ENCODE results near the gene MFN1. TPM values are rescaled to one million over a fixed set of nuclear protein-coding genes. Genes with fewer than 3 reads are reported as not detected.

The MFN1 gene
- total RNA-seq, 2 experiments from 2014 or later: 30.6 to 31.2 TPM

GRCh38 chr3:179322286-179323196 lies 25.0 kb upstream of the MFN1 start, which contains the start of gene ZNF639:
ZNF639 (plus strand) TSS chr3:179323031; CDS start chr3:179328294, 5,263 bp downstream.
- ChIA-PET POLR2A (interaction anchor here (1.0 to 3.9 kb wide), 14 partner anchors 25 to 307 kb away, joined by 4 to 42 read pairs (median 9); partner anchors contain the start of genes ACTL6A, GNB4, MFN1 and MRPL47), CTCF (interaction anchor here (0.7 to 5.2 kb wide), 13 partner anchors 23 to 307 kb away, joined by 3 to 39 read pairs (median 5); partner anchors contain the start of genes ACTL6A, MFN1, PIK3CA and ZMAT3)
- Mint-ChIP-seq H3K36me3 (ENCODE audit: low read depth) (peaks cover 10% of the 10 kb centered on the region), H3K4me1 (peaks cover 25% of the 10 kb centered on the region), H3K9me3 (no peaks in the 10 kb centered on the region), H3K27ac (peak within 1 kb of the TSS; percentile 84), H3K27me3 (peaks cover 10% of the 10 kb centered on the region), H3K4me3 (peak within 1 kb of the TSS; percentile 84)
- DNase-seq: peak; percentile 81

- Mint-ChIP-seq H3K36me3 (ENCODE audit: low read depth) (peaks cover 10% of the 10 kb centered on the region), H3K27ac (peak overlapping the region; percentile 84), H3K4me3 (peak overlapping the region; percentile 84), H3K4me1 (peaks cover 25% of the 10 kb centered on the region), H3K9me3 (no peaks in the 10 kb centered on the region), H3K27me3 (peaks cover 5% of the 10 kb centered on the region)
- DNase-seq: peak; percentile 62
- ChIA-PET POLR2A (interaction anchor here (1.0 to 3.9 kb wide), 15 partner anchors 8 to 1589 kb away, joined by 3 to 42 read pairs (median 6); partner anchors contain the start of genes ACTL6A, FXR1, GNB4 and MFN1), CTCF (interaction anchor here (0.6 to 1.4 kb wide), 11 partner anchors 9 to 255 kb away, joined by 3 to 8 read pairs (median 3); partner anchors contain the start of genes ACTL6A, MFN1, PIK3CA and ZMAT3)
Measured at GRCh38 chr3:179323197-179324110, 24.1 kb upstream of the MFN1 start.

DNA sequence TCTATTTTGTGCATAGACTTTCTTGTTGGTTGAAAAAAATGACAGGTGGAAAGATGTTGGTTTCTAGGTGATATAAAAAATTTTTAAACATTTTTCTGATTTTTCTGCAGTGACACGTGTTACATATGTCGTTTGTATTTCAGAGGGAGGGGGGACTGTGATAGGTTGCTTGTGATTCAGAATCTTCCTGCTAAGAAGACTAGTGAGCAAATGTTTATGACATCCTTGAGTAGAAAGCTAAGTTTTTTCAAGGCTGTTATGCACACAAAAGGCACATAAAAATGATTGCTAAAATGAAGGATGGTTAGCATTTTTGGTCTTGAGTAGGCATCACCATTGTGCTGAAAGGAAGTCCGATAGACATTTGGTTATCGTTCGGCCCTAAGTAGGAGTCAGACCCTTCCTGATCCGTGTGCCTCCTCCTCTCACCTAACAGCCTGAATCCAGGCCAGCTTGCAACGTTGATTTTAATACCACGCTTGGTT lies 23.2 kb upstream of the MFN1 start:
- DNase-seq: no peak
- Mint-ChIP-seq H3K4me1 (peaks cover 25% of the 10 kb centered on the region), H3K27me3 (peaks cover 3% of the 10 kb centered on the region), H3K27ac (peak overlapping the region; percentile 84), H3K9me3 (no peaks in the 10 kb centered on the region), H3K4me3 (peak overlapping the region; percentile 84), H3K36me3 (ENCODE audit: low read depth) (peaks cover 16% of the 10 kb centered on the region)
- ChIA-PET CTCF (interaction anchor here (0.6 to 1.3 kb wide), 7 partner anchors 21 to 256 kb away, joined by 3 to 8 read pairs (median 4); partner anchors contain the start of genes ACTL6A, MFN1 and ZMAT3), POLR2A (interaction anchor here (1.0 to 3.9 kb wide), 15 partner anchors 9 to 1588 kb away, joined by 3 to 42 read pairs (median 5); partner anchors contain the start of genes ACTL6A, FXR1, GNB4 and MFN1)

- H3K27ac Mint-ChIP-seq: no peak overlapping the region
- CTCF ChIA-PET: interaction anchor here (0.6 to 0.9 kb wide), 2 partner anchors 14 to 17 kb away, joined by 3 to 4 read pairs; partner anchors contain the start of gene MFN1
- H3K9me3 Mint-ChIP-seq: no peaks in the 10 kb centered on the region
- no peak for DNase-seq
- H3K4me1 Mint-ChIP-seq: peaks cover 1% of the 10 kb centered on the region
- peaks cover 58% of the 10 kb centered on the region for H3K36me3 Mint-ChIP-seq (ENCODE audit: low read depth)
- POLR2A ChIA-PET: no interaction called here
- no peak overlapping the region for H3K4me3 Mint-ChIP-seq
- no peaks in the 10 kb centered on the region for H3K27me3 Mint-ChIP-seq
Measured at GRCh38 chr3:179330438-179330837, 17.1 kb upstream of the MFN1 start.

DNA sequence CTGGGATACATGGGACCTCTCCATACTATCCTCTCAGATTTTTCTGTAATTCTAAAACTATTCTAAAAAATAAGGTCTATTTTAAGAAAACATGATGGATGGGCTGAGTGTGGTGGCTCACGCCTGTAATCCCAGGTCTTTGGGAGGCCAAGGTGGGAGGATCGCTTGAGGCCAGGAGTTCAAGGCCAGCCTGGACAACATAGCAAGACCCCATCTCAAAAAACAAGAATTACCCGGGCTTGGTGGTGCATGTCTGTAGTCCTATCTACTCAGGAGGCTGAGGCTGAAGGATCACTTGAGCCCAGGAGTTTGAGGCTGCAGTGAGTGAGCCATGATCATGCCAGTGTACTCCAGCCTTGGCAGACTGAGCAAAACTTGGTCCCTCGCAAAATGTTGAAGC lies 15.3 kb upstream of the MFN1 start:
- CTCF ChIA-PET: no interaction called here
- H3K4me1 Mint-ChIP-seq: no peaks in the 10 kb centered on the region
- POLR2A ChIA-PET: no interaction called here
- H3K4me3 Mint-ChIP-seq: no peak overlapping the region
- no peaks in the 10 kb centered on the region for H3K27me3 Mint-ChIP-seq
- DNase-seq: no peak
- no peaks in the 10 kb centered on the region for H3K9me3 Mint-ChIP-seq
- peaks cover 65% of the 10 kb centered on the region for H3K36me3 Mint-ChIP-seq (ENCODE audit: low read depth)
- no peak overlapping the region for H3K27ac Mint-ChIP-seq

DNA sequence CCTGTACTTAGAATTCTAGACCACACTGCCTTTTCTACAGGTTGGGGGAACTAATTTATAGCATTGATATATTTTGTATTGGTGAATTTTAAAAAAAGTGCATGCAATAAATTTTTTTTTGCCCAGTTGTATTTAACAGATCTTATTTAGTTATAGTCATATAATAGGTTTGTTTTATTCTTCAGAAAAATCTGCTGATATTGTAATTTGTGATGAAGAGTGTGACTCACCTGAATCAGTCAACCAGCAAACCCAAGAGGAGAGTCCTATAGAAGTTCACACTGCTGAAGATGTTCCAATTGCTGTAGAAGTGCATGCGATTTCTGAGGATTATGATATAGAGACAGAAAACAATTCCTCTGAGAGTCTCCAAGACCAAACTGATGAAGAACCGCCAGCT lies 14.4 kb upstream of the MFN1 start:
- no peaks in the 10 kb centered on the region for H3K9me3 Mint-ChIP-seq
- peaks cover 71% of the 10 kb centered on the region for H3K36me3 Mint-ChIP-seq (ENCODE audit: low read depth)
- H3K27me3 Mint-ChIP-seq: no peaks in the 10 kb centered on the region
- no peaks in the 10 kb centered on the region for H3K4me1 Mint-ChIP-seq
- ChIA-PET POLR2A (interaction anchor here (1.1 kb wide), 1 partner anchor 9 kb away, joined by 4 read pairs; no protein-coding TSS in a partner anchor), CTCF (no interaction called here)
- no peak overlapping the region for H3K27ac Mint-ChIP-seq
- DNase-seq: no peak
- no peak overlapping the region for H3K4me3 Mint-ChIP-seq

DNA sequence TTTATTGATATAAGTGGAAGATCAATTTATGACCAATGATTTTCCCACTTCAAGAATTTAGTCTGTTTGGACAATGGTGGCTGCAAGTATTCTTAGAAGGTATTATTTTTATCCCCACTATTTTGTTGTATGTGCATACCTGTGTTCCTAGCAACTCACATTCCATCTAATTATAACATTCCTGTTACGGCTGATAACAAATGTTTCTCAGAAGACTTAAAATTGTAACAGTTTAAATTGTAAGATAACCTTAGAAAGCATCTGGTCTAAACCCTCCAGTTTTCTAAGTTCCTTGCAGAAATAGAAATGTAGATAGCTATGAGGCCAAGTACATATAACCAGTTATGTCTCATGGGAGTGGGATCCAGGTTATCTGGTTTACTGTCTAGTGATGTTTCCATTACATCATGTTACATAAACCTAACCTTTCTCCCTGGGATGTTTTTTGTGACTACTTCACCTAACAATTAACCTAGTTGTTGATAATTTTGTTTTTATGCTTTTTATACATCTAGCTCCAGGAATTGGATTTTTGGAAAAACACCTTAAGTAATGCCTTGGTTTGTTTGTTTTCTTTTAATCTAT lies 11.1 kb upstream of the MFN1 start:
- Mint-ChIP-seq H3K36me3 (ENCODE audit: low read depth) (peaks cover 53% of the 10 kb centered on the region), H3K27ac (no peak overlapping the region), H3K4me1 (no peaks in the 10 kb centered on the region), H3K9me3 (no peaks in the 10 kb centered on the region), H3K4me3 (no peak overlapping the region), H3K27me3 (no peaks in the 10 kb centered on the region)
- DNase-seq: no peak
- POLR2A ChIA-PET: no interaction called here
- CTCF ChIA-PET: no interaction called here

DNA sequence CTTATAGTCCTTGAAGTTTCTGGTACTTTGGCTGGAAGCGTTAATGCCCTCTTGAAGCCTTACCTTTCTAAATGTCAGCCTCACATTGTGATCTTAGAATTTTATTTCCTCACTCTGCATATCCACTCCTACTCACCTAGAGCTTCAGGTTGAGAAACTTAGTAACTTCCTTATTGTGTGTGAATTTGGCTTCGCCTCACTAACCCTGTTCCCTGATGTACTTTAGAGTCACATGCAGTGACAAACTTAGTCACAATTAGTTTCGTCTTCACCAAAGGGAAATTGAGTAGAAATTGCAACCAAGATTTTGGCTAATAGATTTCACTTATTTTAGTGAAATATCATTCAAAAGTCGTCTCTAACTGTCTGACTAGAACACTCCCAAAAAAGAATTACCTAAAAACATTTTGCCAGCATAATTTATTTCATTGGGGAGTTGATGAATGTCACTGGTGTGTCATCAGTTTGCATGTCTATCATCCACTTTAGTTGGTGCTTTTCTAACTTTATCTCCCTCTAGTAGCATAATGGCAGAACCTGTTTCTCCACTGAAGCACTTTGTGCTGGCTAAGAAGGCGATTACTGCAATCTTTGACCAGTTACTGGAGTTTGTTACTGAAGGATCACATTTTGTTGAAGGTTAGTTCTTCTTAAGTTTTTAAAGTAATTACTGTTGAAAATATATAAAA lies 960 bp downstream of the MFN1 start:
- ChIA-PET POLR2A (interaction anchor here (1.0 to 3.8 kb wide), 5 partner anchors 22 to 1254 kb away, joined by 3 to 42 read pairs (median 4); partner anchors contain the start of genes TTC14 and ZNF639), CTCF (interaction anchor here (1.0 to 1.3 kb wide), 3 partner anchors 17 to 279 kb away, joined by 3 to 4 read pairs (median 3); no protein-coding TSS in a partner anchor)
- Mint-ChIP-seq H3K4me1 (peaks cover 27% of the 10 kb centered on the region), H3K4me3 (peak overlapping the region; percentile 94), H3K36me3 (ENCODE audit: low read depth) (peaks cover 25% of the 10 kb centered on the region), H3K9me3 (no peaks in the 10 kb centered on the region), H3K27ac (peak overlapping the region; percentile 32), H3K27me3 (no peaks in the 10 kb centered on the region)
- DNase-seq: no peak

DNA sequence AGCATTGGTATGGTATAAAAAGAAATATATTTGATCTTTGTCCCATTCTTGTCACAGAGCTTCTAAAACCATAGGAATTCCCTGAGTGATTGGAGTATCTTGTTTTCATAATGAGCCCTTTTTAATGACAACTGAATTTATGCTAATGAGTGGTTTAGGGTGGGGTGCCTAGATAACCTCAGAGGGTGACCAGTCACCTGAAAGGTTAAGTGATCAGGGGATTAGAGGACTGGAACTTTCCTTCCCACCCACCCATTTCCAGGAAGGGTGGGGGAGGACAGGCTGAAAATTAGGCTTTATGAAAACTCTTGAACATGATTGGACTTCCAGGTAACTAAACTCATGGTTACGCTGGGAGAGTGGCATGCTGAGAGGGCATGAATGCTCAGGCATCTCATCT lies 8.5 kb downstream of the MFN1 start:
- Mint-ChIP-seq H3K4me1 (peaks cover 21% of the 10 kb centered on the region), H3K9me3 (no peaks in the 10 kb centered on the region)
- no peak for DNase-seq

GRCh38 chr3:179363332-179363731 lies 15.8 kb downstream of the MFN1 start:
- Mint-ChIP-seq H3K27ac (no peak overlapping the region), H3K9me3 (no peaks in the 10 kb centered on the region), H3K4me3 (no peak overlapping the region), H3K27me3 (no peaks in the 10 kb centered on the region), H3K4me1 (no peaks in the 10 kb centered on the region), H3K36me3 (ENCODE audit: low read depth) (peaks cover 47% of the 10 kb centered on the region)
- no peak for DNase-seq
- CTCF ChIA-PET: no interaction called here
- POLR2A ChIA-PET: no interaction called here

More for the DNA sequence above, 8.5 kb downstream of the MFN1 start:
- Mint-ChIP-seq H3K27ac (no peak overlapping the region), H3K27me3 (no peaks in the 10 kb centered on the region), H3K36me3 (ENCODE audit: low read depth) (peaks cover 65% of the 10 kb centered on the region), H3K4me3 (no peak overlapping the region)
- POLR2A ChIA-PET: no interaction called here
- CTCF ChIA-PET: no interaction called here

DNA sequence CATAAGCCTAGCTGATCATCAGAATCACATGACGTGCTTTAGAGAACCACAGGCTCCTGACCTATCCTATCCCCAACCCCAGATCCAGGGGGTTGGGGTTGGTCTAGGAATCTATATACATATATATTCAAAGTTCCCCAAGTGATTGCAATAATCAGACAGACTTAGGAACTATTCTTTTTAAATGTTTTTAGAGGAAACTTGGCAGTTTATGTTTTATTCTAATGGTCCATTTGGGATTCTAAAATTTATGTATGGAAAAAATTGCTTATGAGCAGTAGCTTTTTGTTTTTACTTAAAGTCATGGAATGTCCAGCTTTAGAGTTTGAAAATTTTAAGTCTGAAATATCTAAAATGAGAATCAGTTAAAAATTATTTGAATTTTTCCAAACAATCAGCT lies 22.1 kb downstream of the MFN1 start:
- Mint-ChIP-seq H3K27ac (no peak overlapping the region), H3K9me3 (no peaks in the 10 kb centered on the region), H3K4me1 (no peaks in the 10 kb centered on the region), H3K36me3 (ENCODE audit: low read depth) (peaks cover 30% of the 10 kb centered on the region), H3K27me3 (no peaks in the 10 kb centered on the region), H3K4me3 (no peak overlapping the region)
- CTCF ChIA-PET: no interaction called here
- no peak for DNase-seq
- POLR2A ChIA-PET: no interaction called here

All from activated CD4-positive, alpha-beta memory T cell treated with anti-CD3 and anti-CD28 coated beads, Interleukin-2, amount 10 ng/mL, durations not matched to agents 7 days and 5 days (primary cell).